ENCODE measurements around the gene SLCO3A1.

The SLCO3A1 gene

DNA sequence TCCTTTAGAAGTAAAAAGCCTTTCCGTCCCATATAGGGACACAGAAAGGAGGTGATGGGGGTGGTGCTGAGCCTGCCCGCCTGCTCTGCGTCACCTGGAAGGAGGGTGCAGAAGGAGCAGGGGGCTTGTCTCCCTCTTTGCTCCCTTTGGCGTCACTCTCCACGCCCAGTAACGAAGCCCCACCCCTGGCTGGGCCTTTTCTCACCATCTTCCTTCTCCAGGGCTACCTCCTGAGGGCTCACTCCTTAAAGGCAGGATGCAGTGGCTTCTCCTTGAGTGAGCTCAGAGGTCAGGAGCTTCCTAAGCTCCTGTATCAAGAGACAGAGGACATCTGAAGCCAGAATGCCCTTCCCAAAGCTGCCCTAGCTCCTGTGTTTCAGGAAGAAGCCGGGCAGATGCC, 31.5 kb downstream of the SLCO3A1 start:
- no peak for DNase-seq

DNA sequence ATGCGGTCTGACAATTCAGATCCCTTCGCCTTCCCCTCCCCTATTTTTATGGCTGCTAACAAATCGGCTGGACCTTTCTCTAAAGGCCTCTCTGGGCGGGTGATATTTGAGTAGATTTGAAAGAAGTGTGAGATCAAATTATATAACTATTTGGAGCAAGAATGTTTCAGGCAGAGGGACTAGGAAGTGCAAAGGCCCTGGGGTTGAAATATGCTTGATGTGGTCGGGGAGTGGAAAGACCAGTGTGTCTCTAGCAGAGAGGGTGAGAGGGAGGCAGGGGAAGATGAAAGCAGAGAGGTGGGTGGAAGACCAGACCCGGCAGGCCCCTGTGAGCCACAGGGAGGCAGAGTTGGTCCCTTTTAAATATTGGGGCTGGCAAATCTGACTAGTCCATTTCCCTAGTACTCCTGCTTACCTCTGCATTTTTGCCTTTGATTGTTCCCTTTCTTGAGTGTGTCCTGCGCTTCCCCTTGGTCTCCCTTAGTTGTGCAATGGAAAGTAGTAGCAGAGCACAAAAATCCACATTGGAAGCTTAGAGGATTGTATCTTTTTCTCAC, 32.3 kb downstream of the SLCO3A1 start:
- no peak for DNase-seq

GRCh38 chr15:91886878-91887277, 33.4 kb downstream of the SLCO3A1 start:
- no peak for DNase-seq

DNA sequence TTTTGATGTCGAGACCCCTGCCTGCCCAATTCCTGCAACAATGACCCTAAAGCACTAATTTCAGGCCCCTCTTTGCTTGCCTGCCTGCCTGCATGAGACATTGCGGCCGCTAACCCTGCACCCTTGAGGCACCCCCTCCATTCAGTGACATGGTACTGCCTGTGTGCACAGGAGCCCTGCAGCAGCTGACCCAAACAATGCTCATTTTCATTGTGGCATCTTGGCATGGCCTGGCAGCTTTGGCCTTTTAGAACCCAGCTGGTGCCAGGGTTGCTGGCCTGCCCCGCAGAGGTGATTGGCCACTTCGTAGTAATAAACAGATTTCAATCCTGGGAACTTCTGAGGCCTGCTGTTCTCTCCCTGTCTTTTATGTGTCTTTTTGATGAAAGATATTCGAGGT, 33.8 kb downstream of the SLCO3A1 start:
- no peak for DNase-seq

DNA sequence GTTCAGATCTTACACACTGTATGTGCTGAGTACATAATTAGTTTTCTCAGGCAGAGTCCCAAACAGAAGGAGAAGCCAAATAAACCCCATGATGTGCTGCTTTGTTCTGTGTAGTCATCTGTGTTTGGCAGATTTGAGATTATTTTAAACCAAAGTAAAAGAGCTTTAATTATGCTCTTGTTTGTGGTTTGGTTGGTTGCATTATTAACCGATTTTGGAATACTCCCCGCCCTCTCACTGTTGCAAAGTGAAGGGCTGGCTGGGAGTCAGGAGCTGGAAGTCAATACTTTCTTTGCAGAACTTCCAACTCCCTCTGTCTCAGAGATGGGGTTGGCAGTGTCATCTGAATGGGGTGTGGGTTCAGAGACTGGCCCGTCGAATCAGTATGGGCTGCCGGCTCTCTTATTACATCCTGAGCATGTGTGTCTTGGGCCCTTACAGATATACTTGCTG, 34.4 kb downstream of the SLCO3A1 start:
- DNase-seq, result no peak

DNA sequence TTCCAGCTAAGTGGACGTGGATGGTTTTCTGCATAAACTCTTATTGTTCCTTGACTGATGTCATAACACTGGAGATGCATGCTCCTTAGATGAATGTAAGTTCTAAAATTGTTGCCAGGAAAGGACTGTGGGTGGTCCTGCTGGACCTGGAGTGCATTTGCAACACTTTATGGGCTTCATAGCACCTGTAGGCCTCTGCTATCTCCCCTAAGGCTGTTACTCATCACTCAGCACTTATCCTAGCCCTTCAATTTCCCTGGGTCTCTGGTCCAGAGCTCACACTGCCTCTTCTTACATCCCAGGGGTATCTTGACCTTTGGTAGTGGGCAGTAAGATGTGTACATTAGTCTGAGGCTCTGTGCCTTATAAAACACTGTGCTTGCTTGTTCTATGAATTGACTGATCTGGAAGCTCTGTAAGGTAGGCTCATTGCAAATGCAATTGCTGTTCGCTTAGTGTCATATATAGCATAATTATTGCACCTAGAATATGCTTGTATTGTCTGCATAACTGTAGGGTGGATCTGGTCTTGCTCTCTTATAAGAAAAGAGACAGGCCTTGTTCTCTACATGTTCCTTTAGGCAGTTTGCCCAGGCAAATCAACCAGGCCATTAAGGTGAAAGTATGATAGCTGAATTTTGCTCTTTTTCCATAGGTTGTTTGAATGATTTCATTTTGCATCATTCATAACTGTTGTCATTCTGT, 35.8 kb downstream of the SLCO3A1 start:
- DNase-seq, result no peak

- DNase-seq, result no peak
Observed at GRCh38 chr15:91890614-91891013, 37.1 kb downstream of the SLCO3A1 start.

GRCh38 chr15:91891101-91891500, 37.6 kb downstream of the SLCO3A1 start:
- DNase-seq, result no peak

- DNase-seq, result no peak
Observed at GRCh38 chr15:91891788-91892345, 38.4 kb downstream of the SLCO3A1 start.

GRCh38 chr15:91892436-91892835, 38.9 kb downstream of the SLCO3A1 start:
- DNase-seq, result no peak

DNA sequence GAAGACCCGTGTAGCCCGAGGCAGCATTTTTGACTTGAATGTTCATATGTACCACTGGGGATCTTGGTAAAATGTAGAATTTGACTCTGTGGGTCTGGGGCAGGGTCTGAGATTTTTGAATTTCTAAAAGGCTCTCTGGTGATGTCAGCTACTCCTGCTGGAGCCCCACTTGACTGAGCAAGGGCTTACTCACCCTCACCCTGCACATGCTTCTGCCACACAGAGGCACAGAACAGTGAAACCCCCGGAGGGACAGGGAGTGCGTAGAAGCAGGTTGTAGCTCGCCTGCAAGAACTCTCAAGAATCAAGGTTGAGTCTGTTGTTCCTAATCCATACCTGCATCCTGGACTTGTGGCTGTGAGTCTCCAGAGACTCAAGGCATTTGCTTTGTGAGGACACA, 41.1 kb downstream of the SLCO3A1 start:
- DNase-seq, result no peak

GRCh38 chr15:91895051-91895450, 41.5 kb downstream of the SLCO3A1 start:
- no peak for DNase-seq

- DNase-seq, result no peak
Observed at GRCh38 chr15:91896341-91897055, 43.0 kb downstream of the SLCO3A1 start.

GRCh38 chr15:91897585-91898372, 44.3 kb downstream of the SLCO3A1 start:
- DNase-seq, result no peak

GRCh38 chr15:91898843-91899242, 45.3 kb downstream of the SLCO3A1 start:
- DNase-seq, result no peak

- no peak for DNase-seq
Observed at GRCh38 chr15:91904942-91905341, 51.4 kb downstream of the SLCO3A1 start.

DNA sequence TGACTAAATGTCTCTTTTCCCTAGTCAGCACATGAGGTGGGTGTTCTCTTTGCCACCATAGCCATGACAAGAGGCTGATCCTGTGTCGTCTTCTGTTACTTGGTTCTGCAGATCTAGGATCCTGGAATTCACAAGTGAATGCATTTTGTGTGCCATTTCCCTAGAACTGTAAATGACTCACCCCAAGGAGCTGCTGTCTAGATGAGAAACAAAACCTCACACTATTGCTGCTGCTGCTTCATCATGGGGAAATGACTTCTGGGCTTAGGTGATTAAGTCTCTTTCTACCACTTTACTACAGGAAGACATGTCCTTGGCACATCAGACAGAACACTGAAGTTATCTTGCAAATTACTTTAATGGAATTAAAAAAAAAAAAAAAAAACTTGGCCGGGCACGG, 54.9 kb downstream of the SLCO3A1 start:
- DNase-seq, result no peak

DNA sequence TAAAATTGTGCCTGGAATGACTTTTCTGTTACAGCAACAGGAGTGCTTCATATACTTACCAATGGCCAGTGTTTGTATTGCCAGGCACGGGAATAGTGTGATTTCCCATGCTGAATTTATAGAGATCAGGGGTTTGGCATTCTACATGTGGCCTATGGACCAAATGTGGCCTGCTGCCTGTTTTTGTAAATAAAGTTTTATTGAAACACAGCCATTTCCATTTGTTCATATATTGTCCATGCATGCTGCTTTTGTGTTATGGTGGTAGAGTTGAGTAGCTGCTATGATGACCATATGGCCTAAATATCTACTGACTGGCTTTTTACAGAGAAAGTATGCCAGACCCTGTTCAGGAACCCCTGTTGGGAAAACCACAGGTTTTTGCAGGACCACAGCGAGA, 55.6 kb downstream of the SLCO3A1 start:
- DNase-seq, result no peak

DNA sequence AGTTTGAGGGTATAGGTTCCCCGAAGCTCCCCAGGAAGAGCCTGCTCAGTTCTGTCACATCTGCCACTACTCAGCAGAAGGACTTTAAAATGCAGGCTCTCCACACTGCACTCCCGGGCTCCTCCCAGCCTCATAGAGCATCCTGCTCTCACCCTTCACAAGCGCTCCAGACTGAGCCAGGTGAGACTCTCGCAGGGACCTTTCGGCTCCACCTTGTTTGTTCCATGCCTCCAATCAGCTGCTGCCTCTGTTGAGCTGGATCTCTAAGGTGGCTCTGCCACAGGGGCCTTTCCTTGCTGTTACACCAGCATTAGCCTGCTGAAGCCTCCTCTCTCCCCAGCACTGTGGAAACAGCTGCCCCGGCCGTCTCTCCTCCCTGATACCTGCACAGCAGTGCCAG, 56.1 kb downstream of the SLCO3A1 start:
- no peak for DNase-seq

GRCh38 chr15:91911844-91912243, 58.3 kb downstream of the SLCO3A1 start:
- DNase-seq, result no peak

DNA sequence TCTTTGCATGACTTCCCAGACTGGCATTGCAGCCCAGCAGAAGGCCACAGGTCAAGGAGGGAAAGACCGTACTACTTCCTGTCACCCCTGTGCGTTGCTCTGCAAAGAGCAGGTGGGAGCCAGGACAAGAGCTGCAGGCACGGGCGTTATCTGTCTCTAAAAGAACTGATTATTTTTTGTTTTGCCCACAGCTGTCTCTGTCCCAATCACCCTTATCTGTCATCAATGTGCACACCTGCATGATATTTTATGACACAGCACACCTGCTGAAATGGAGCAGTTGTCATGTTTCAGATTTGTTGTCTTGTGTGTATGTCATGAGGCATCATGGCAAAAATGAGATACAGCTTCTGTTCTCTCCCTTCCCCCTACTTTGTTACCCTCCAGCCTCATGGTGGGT, 58.8 kb downstream of the SLCO3A1 start:
- no peak for DNase-seq

- DNase-seq, result no peak
Observed at GRCh38 chr15:91913560-91913959, 60.1 kb downstream of the SLCO3A1 start.

DNA sequence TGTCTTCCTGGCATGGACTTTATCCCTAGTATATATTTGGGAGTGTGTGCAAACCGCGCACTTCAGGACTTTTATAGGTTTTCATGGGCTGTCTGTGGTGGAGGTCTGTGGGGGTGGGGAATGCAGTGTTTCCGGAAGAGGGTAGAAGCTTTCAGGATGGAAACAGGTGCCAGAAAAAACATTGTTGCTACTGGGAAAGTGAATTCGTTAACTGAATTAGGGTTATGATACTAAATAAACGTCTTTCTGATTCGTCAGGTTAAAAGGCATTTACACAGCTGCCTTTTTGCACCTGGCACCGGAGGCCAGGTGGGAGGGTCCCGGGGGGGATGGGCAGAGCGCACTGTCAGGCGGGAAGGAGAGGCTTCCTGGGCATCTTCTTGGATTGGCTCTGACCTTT, 62.1 kb downstream of the SLCO3A1 start:
- DNase-seq, result no peak
